HCT116 (cell line): ENCODE measurements around the gene SENP8. TPM values are rescaled to one million over a fixed set of nuclear protein-coding genes. Genes with fewer than 3 reads are reported as not detected.

ENCODE experiments used
- ATAC-seq: fragments of 200-7000 bp; cut with Tn5 transposase; 2 replicates; pipeline ENCODE4 v1.9.1; 2020; ENCODE audit warnings: mild to moderate bottlenecking, moderate library complexity
- BruUV-seq: library from RNA; stranded (reverse); fragments of 400-500 nt; replicated peaks from 2 replicates; lab custom pipeline; 2021; lab: Mats Ljungman, UMichigan
- CTCF ChIA-PET: fragments of 300-600 bp; sonication (Branson Sonifier 250); formaldehyde crosslinking; loops from one replicate; lab custom pipeline; 2021; ENCODE audit warnings: antibody characterized with exemption; lab: Charles Lee
- POLR2A ChIA-PET: fragments of 300-600, 350-600 bp; sonication (Branson Sonifier 250); formaldehyde crosslinking; loops from one replicate; lab custom pipeline; 2021; ENCODE audit warnings: antibody characterized with exemption; lab: Charles Lee
- RAD21 ChIA-PET, 2 experiments: fragments of 300-600 bp; sonication (Branson Sonifier 250); formaldehyde crosslinking; loops; one replicate each; lab custom pipeline; 2023; ENCODE audit warnings: low total read pairs in 2 of 2; ENCODE audit not compliant: uncharacterized antibody in 2 of 2, unreplicated experiment in 2 of 2, low non-redundant PET in 1 of 2; lab: Charles Lee
- DNase-seq: peaks from one replicate; pipeline ENCODE4 v3.0.0-alpha.2; 2010; ENCODE audit warnings: low read depth, low spot score
- H2AFZ ChIP-seq: fragments of 200-600 bp; shearing (Covaris generic), sonication (generic); 2 replicates; pipeline ENCODE4 v1.6.1; 2017; ENCODE audit warnings: low read depth, mixed run types, mixed read lengths, antibody characterized with exemption, low read length; ENCODE audit not compliant: poor library complexity, severe bottlenecking
- H3K27ac ChIP-seq: 2 replicates; pipeline ENCODE4 v1.5.1; 2012; ENCODE audit warnings: low read depth, low read length
- H3K27me3 ChIP-seq: fragments of 200-600 bp; sonication (generic); 2 replicates; pipeline ENCODE4 v1.6.1; 2016; ENCODE audit warnings: mixed run types, low read length, mixed read lengths; ENCODE audit not compliant: insufficient read depth
- H3K36me3 ChIP-seq, 2 experiments: fragments of 200-500 bp in 1 of 2; fragments of 200-600 bp in 1 of 2; sonication (Bioruptor generic) in 1 of 2; sonication (generic) in 1 of 2; 2 replicates each; pipeline versions ENCODE4 v1.5.1 to v1.6.1; 2014 to 2016; ENCODE audit warnings: low read length in 2 of 2, inconsistent platforms in 1 of 2, mixed read lengths in 1 of 2, mixed run types in 1 of 2; ENCODE audit not compliant: insufficient read depth in 2 of 2, control insufficient read depth in 1 of 2
- H3K4me1 ChIP-seq, 2 experiments: fragments of 200-600 bp in 1 of 2; sonication (generic) in 1 of 2; 2 replicates each; pipeline versions ENCODE4 v1.5.1 to v1.6.1; 2012 to 2017; ENCODE audit warnings: low read length in 2 of 2, inconsistent platforms in 1 of 2, mild to moderate bottlenecking in 1 of 2, mixed read lengths in 1 of 2, mixed run types in 1 of 2, moderate library complexity in 1 of 2; ENCODE audit not compliant: insufficient read depth in 2 of 2, control insufficient read depth in 1 of 2
- H3K4me2 ChIP-seq: fragments of 200-600 bp; sonication (generic); 2 replicates; pipeline ENCODE4 v1.6.1; 2017; ENCODE audit warnings: mixed run types, low read length, mixed read lengths
- H3K4me3 ChIP-seq, 2 experiments: fragments of 200-600 bp in 1 of 2; sonication (generic) in 1 of 2; replicated peaks in 1 of 2; 2 replicates each; pipeline ENCODE4 v1.5.1; 2011 to 2016; ENCODE audit warnings: low read length in 2 of 2, control low read depth in 1 of 2, low read depth in 1 of 2, mild to moderate bottlenecking in 1 of 2, mixed read lengths in 1 of 2, mixed run types in 1 of 2
- H3K79me2 ChIP-seq: fragments of 200-600 bp; sonication (generic); 2 replicates; pipeline ENCODE4 v1.6.1; 2017; ENCODE audit warnings: mild to moderate bottlenecking, mixed run types, low read length, moderate library complexity, mixed read lengths; ENCODE audit not compliant: insufficient read depth
- H3K9ac ChIP-seq: fragments of 200-600 bp; sonication (generic); 2 replicates; pipeline ENCODE4 v1.6.1; 2016; ENCODE audit warnings: low read length, mixed read lengths
- H3K9me2 ChIP-seq: fragments of 200-600 bp; sonication (generic), shearing (Covaris generic); 2 replicates; pipeline ENCODE4 v1.6.1; 2017; ENCODE audit warnings: mixed run types, mild to moderate bottlenecking, moderate library complexity; ENCODE audit not compliant: insufficient read depth
- H3K9me3 ChIP-seq, 2 experiments: fragments of 200-500 bp in 1 of 2; fragments of 200-600 bp in 1 of 2; sonication (Bioruptor generic) in 1 of 2; sonication (generic) in 1 of 2; 2 replicates each; pipeline ENCODE4 v1.6.1; 2014 to 2017; ENCODE audit warnings: low read length in 2 of 2, mixed read lengths in 2 of 2, inconsistent platforms in 1 of 2, low read depth in 1 of 2, mild to moderate bottlenecking in 1 of 2, mixed run types in 1 of 2, moderate library complexity in 1 of 2; ENCODE audit not compliant: control insufficient read depth in 1 of 2, insufficient read depth in 1 of 2
- H4K20me1 ChIP-seq: fragments of 200-600 bp; sonication (generic), shearing (Covaris generic); 2 replicates; pipeline ENCODE4 v1.6.1; 2017; ENCODE audit warnings: mixed run types, mild to moderate bottlenecking, moderate library complexity; ENCODE audit not compliant: insufficient read depth
- ATF3 ChIP-seq: IDR thresholded peaks from 2 replicates; pipeline ENCODE4 v1.6.1; 2012
- CTCF ChIP-seq, 3 experiments: fragments of 200-600 bp in 1 of 3; sonication (generic) in 1 of 3; IDR thresholded peaks in 2 of 3; conservative IDR thresholded peaks in 1 of 3; 2 replicates each; pipeline ENCODE4 v1.5.1; 2012 to 2017; ENCODE audit warnings: low read depth in 2 of 3, low read length in 2 of 3, antibody characterized with exemption in 1 of 3, borderline replicate concordance in 1 of 3, control low read depth in 1 of 3, mild to moderate bottlenecking in 1 of 3, mixed read lengths in 1 of 3, mixed run types in 1 of 3, moderate library complexity in 1 of 3; ENCODE audit not compliant: insufficient read depth in 1 of 3
- EGR1 ChIP-seq: IDR thresholded peaks from 2 replicates; pipeline ENCODE4 v1.6.1; 2012; ENCODE audit warnings: low read depth
- ELF1 ChIP-seq: IDR thresholded peaks from 2 replicates; pipeline ENCODE4 v1.6.1; 2012; ENCODE audit warnings: low read depth, borderline replicate concordance
- EZH2 ChIP-seq: fragments of 200-600 bp; sonication (generic); IDR thresholded peaks from 2 replicates; pipeline ENCODE4 v1.6.1; 2017; ENCODE audit warnings: antibody characterized with exemption, mixed run types
- EZH2phosphoT487 ChIP-seq: fragments of 200-600 bp; IDR thresholded peaks from 2 replicates; pipeline ENCODE4 v1.6.1; 2018; ENCODE audit warnings: antibody characterized with exemption, borderline replicate concordance
- FOSL1 ChIP-seq: IDR thresholded peaks from 2 replicates; pipeline ENCODE4 v1.6.1; 2012; ENCODE audit warnings: low read depth
- JUND ChIP-seq: IDR thresholded peaks from 2 replicates; pipeline ENCODE4 v1.6.1; 2012
- MAX ChIP-seq: IDR thresholded peaks from 2 replicates; pipeline ENCODE4 v1.6.1; 2012
- POLR2AphosphoS5 ChIP-seq: IDR thresholded peaks from 2 replicates; pipeline ENCODE4 v1.6.1; 2011; ENCODE audit warnings: mild to moderate bottlenecking, low read depth, low read length, moderate library complexity
- RAD21 ChIP-seq: IDR thresholded peaks from 2 replicates; pipeline ENCODE4 v1.6.1; 2012; ENCODE audit warnings: low read depth, mild to moderate bottlenecking
- REST ChIP-seq: IDR thresholded peaks from 2 replicates; pipeline ENCODE4 v1.6.1; 2012; ENCODE audit warnings: low read depth
- SIN3A ChIP-seq: IDR thresholded peaks from 2 replicates; pipeline ENCODE4 v1.6.1; 2012; ENCODE audit warnings: low read depth
- SP1 ChIP-seq: IDR thresholded peaks from 2 replicates; pipeline ENCODE4 v1.6.1; 2012; ENCODE audit warnings: low read depth
- SRF ChIP-seq: IDR thresholded peaks from 2 replicates; pipeline ENCODE4 v1.6.1; 2012; ENCODE audit warnings: low read depth
- TCF7L2 ChIP-seq: IDR thresholded peaks from 2 replicates; pipeline ENCODE4 v1.7.0; 2011; ENCODE audit warnings: borderline replicate concordance, inconsistent platforms; ENCODE audit not compliant: insufficient read depth, insufficient read length; ENCODE audit errors: extremely low read depth
- YY1 ChIP-seq: IDR thresholded peaks from 2 replicates; pipeline ENCODE4 v1.6.1; 2011; ENCODE audit warnings: low read length, low read depth, moderate library complexity, mild to moderate bottlenecking; ENCODE audit not compliant: insufficient replicate concordance; ENCODE audit errors: extremely low read depth
- ZBTB33 ChIP-seq: IDR thresholded peaks from 2 replicates; pipeline ENCODE4 v1.6.1; 2011; ENCODE audit warnings: mild to moderate bottlenecking, low read length, moderate library complexity; ENCODE audit not compliant: insufficient replicate concordance; ENCODE audit errors: extremely low read depth
- ZFX ChIP-seq: fragments of 450-650 bp; IDR thresholded peaks from 2 replicates; pipeline ENCODE4 v1.6.1; 2017
- ZNF274 ChIP-seq: fragments of 200-500 bp; sonication (Bioruptor generic); IDR thresholded peaks from 2 replicates; pipeline ENCODE4 v1.6.1; 2014; ENCODE audit warnings: mild to moderate bottlenecking, low read depth, low read length, inconsistent platforms
- intact Hi-C: fragments of 100-400 bp; cut with micrococcal nuclease; formaldehyde crosslinking; loops from 2 replicates; pipeline ENCODE4 v1.10.0; 2022
- total RNA-seq: library from RNA; stranded (reverse); gene quantifications from one replicate; pipeline ENCODE4 v1.2.1, GENCODE V29; 2021; ENCODE audit not compliant: unreplicated experiment

SENP8 gene
- total RNA-seq, 1 experiment from 2014 or later, result 3.8 TPM

GRCh38 chr15:72098040-72098439 is 20.2 kb upstream of the SENP8 start:
- no TSS peak for BruUV-seq
- intact Hi-C loops, result no loop called here

More at GRCh38 chr15:72098040-72098439, 20.2 kb upstream of the SENP8 start:
- DNase-seq, result no peak
- ATAC-seq, result no peak
- Histone ChIP-seq H3K9me3 (no peaks in the 10 kb centered on the region), H3K9me2 (no peaks in the 10 kb centered on the region), H4K20me1 (peaks cover 2% of the 10 kb centered on the region; the same call in 1 of the 2 replicates), H3K4me3 (no peak overlapping the region), H3K9ac (no peak overlapping the region), H2AFZ (no peak overlapping the region), H3K4me2 (no peak overlapping the region)
- RAD21 ChIA-PET, result no interaction called here
- CTCF ChIA-PET, result no interaction called here
- TF ChIP-seq ZBTB33 (no peak), REST (no peak), TCF7L2 (no peak), SP1 (no peak), POLR2AphosphoS5 (no peak), YY1 (no peak), ZFX (no peak), EZH2 (no peak), SIN3A (no peak), RAD21 (no peak), ZNF274 (no peak), JUND (no peak), FOSL1 (no peak), ELF1 (no peak), MAX (no peak), EGR1 (no peak), SRF (no peak), EZH2phosphoT487 (no peak), ATF3 (no peak), CTCF (IDR thresholded peaks at IDR 0.05 in 2 of 3, conservative IDR thresholded peaks at IDR 0.05 in 1 of 3; ENCODE audit: borderline replicate concordance in 1 of 3, insufficient read depth in 1 of 3, low read depth in 2 of 3, low read length in 2 of 3) (no peak)
- TF ChIP-seq, all 23 proteins: peak for 0
- no peaks in the 10 kb centered on the region for H3K27me3 ChIP-seq
- no peaks in the 10 kb centered on the region for H3K36me3 ChIP-seq
- no peaks in the 10 kb centered on the region for H3K4me1 ChIP-seq
- no peaks in the 10 kb centered on the region for H3K79me2 ChIP-seq
- POLR2A ChIA-PET, result no interaction called here
- no peak overlapping the region for H3K27ac ChIP-seq
